GM12878 (cell line): Measurements from ENCODE around the gene BCKDK. TPM values are rescaled to one million over a fixed set of nuclear protein-coding genes. Genes with fewer than 3 reads are reported as not detected.
"Not testable (repeated sequence)": the region's sequence is repeated elsewhere in the genome, so short reads cannot be mapped to it uniquely, and the experiment has no call there.

Experiments
- ATAC-seq: fragments of 200-7000 bp; cut with Tn5 transposase; 3 replicates; pipeline ENCODE4 v1.9.1; 2020; ENCODE audit warnings: mild to moderate bottlenecking, moderate library complexity
- BruUV-seq: library from RNA; stranded (reverse); fragments of 400-500 nt; replicated peaks from 2 replicates; lab custom pipeline; 2021; lab: Mats Ljungman, UMichigan
- CTCF ChIA-PET: fragments of 300-600 bp; sonication (Branson Sonifier 250); formaldehyde crosslinking; extraction: SDS; loops from one replicate; lab custom pipeline; 2021; ENCODE audit warnings: inconsistent platforms; lab: Yijun Ruan, JAX
- POLR2A ChIA-PET: fragments of 350-600 bp; formaldehyde crosslinking; extraction: SDS; loops from one replicate; lab custom pipeline; 2021; ENCODE audit warnings: inconsistent platforms; lab: Charles Lee
- RAD21 ChIA-PET: fragments of 300-600 bp; sonication (Branson Sonifier 250); formaldehyde crosslinking; loops from one replicate; lab custom pipeline; 2023; ENCODE audit warnings: antibody characterized with exemption; ENCODE audit not compliant: unreplicated experiment; lab: Charles Lee
- SMC1A ChIA-PET: fragments of 300-600 bp; sonication (Branson Sonifier 250); formaldehyde crosslinking; loops from one replicate; lab custom pipeline; 2023; ENCODE audit not compliant: unreplicated experiment, uncharacterized antibody; lab: Charles Lee
- DNase-seq: peaks from one replicate; pipeline ENCODE4 v3.0.0-alpha.2; 2011; ENCODE audit warnings: low read depth, low spot score
- FAIRE-seq: peaks from 3 replicates; lab custom pipeline; 2011; peaks lifted over from hg19 to GRCh38; lab: Jason Lieb, UNC
- H2AFZ ChIP-seq: 2 replicates; pipeline ENCODE4 v1.6.0; 2011; ENCODE audit warnings: low read depth, low read length, control low read depth; ENCODE audit not compliant: control insufficient read depth
- H3K27ac ChIP-seq: 2 replicates; pipeline ENCODE4 v1.5.1; 2011; ENCODE audit warnings: control low read depth; ENCODE audit not compliant: control insufficient read depth, insufficient read depth
- H3K27me3 ChIP-seq, 2 experiments: replicated peaks in 1 of 2; 2 replicates each; pipeline versions ENCODE4 v1.6.0 to v1.6.1; 2011; ENCODE audit warnings: low read length in 1 of 2; ENCODE audit not compliant: control insufficient read depth in 2 of 2, insufficient read depth in 2 of 2
- H3K36me3 ChIP-seq, 2 experiments: 2 replicates each; pipeline ENCODE4 v1.5.1; 2011; ENCODE audit warnings: low read length in 1 of 2; ENCODE audit not compliant: control insufficient read depth in 2 of 2, insufficient read depth in 2 of 2
- H3K4me1 ChIP-seq: 2 replicates; pipeline ENCODE4 v1.6.1; 2011; ENCODE audit warnings: mild to moderate bottlenecking, low read length, moderate library complexity, mixed read lengths; ENCODE audit not compliant: control insufficient read depth, insufficient read depth
- H3K4me2 ChIP-seq: 2 replicates; pipeline ENCODE4 v1.6.0; 2011; ENCODE audit warnings: control low read depth; ENCODE audit not compliant: control insufficient read depth, insufficient read depth
- H3K4me3 ChIP-seq: fragments of 200-600 bp; sonication (generic); 2 replicates; pipeline ENCODE4 v1.5.1; 2016
- H3K79me2 ChIP-seq: 2 replicates; pipeline ENCODE4 v1.6.0; 2011; ENCODE audit warnings: low read length; ENCODE audit not compliant: control insufficient read depth, insufficient read depth
- H3K9ac ChIP-seq: 2 replicates; pipeline ENCODE4 v1.8.0; 2011; ENCODE audit warnings: low read length, control low read depth, mixed read lengths; ENCODE audit not compliant: control insufficient read depth, insufficient read depth
- H3K9me3 ChIP-seq: replicated peaks from 3 replicates; pipeline ENCODE4 v1.5.1; 2011; ENCODE audit warnings: mild to moderate bottlenecking, low read length; ENCODE audit not compliant: control insufficient read depth, insufficient read depth
- H4K20me1 ChIP-seq: 2 replicates; pipeline ENCODE4 v1.6.0; 2011; ENCODE audit not compliant: control insufficient read depth, insufficient read depth
- BACH1 ChIP-seq: fragments of 450-650 bp; IDR thresholded peaks from 2 replicates; pipeline ENCODE4 v1.6.1; 2017; ENCODE audit warnings: mild to moderate bottlenecking, borderline replicate concordance
- POU2F2 ChIP-seq: IDR thresholded peaks from 3 replicates; pipeline ENCODE4 v1.6.1; 2011; ENCODE audit warnings: low read depth, mild to moderate bottlenecking, low read length, borderline replicate concordance
- SP1 ChIP-seq: IDR thresholded peaks from one replicate; pipeline ENCODE4 v1.6.1; 2011; ENCODE audit warnings: low read depth, low read length
- WGBS: methylation state at CpG from one replicate; pipeline ENCODE4 v1.1.6; 2016; ENCODE audit warnings: low lambda C conversion rate; ENCODE audit not compliant: insufficient replicate concordance, insufficient coverage; ENCODE audit errors: missing lambda C conversion rate; 5-methylcytosine and 5-hydroxymethylcytosine counted together
- in situ Hi-C: fragments of 300-500 bp; cut with MboI; formaldehyde crosslinking; loops from 9 replicates; pipeline ENCODE4 v1.14.3; 2018; ENCODE audit warnings: mixed read lengths
- intact Hi-C: fragments of 100-400 bp; cut with micrococcal nuclease; formaldehyde crosslinking; loops from one replicate; pipeline ENCODE4 v1.14.2; 2022; ENCODE audit not compliant: unreplicated experiment
- polyA plus RNA-seq, 11 experiments: library from polyadenylated mRNA; depleted of rRNA in 4 of 11; unstranded in 6 of 11; stranded (reverse) in 5 of 11; fragments of >200 nt; fragmentation: Nextera tagmentation in 4 of 11; fragmentation: Illumina TruSeq in 1 of 11; extraction: Ambion mirVana in 4 of 11; extraction: Trizol in 1 of 11; gene quantifications; 1 replicate in 1 of 11; 2 replicates in 10 of 11; pipeline versions ENCODE4 v1.2.1 to v1.2.3, GENCODE V29; 2011 to 2016; ENCODE audit warnings: inconsistent platforms in 2 of 11, missing spikeins in 2 of 11, low read depth in 1 of 11
- total RNA-seq, 4 experiments: library from RNA; depleted of rRNA in 3 of 4; stranded (reverse); fragments of >200 nt in 3 of 4; fragmentation: Illumina TruSeq in 1 of 4; extraction: Trizol in 1 of 4; gene quantifications; 2 replicates each; pipeline versions ENCODE4 v1.2.1 to v1.2.3, GENCODE V29; 2013 to 2021

BCKDK gene
- total and polyA plus RNA-seq, 10 of the 15 experiments (the other 5 are each of a cell fraction or from before 2014, with no cell fraction given) = 0.68 to 56.6 (median 32.8) TPM

GRCh38 chr16:31141071-31141469 lies 32.9 kb downstream of the BCKDK start:
- not testable (repeated sequence) for ATAC-seq, H3K27me3 ChIP-seq, H3K36me3 ChIP-seq, DNase-seq, H3K9me3 ChIP-seq, H3K4me3 ChIP-seq, H3K4me1 ChIP-seq, H3K9ac ChIP-seq, FAIRE-seq, H3K4me2 ChIP-seq, H2AFZ ChIP-seq, H3K79me2 ChIP-seq, H4K20me1 ChIP-seq, BruUV-seq, H3K27ac ChIP-seq
- ChIA-PET POLR2A (interaction anchor here (1.6 to 2.0 kb wide), 2 partner anchors 33 to 68 kb away, joined by 13 to 16 read pairs; partner anchors contain the start of genes BCKDK, ZNF646 and ZNF668), RAD21 (interaction anchor here (1.1 to 1.9 kb wide), 3 partner anchors 68 to 203 kb away, joined by 4 to 25 read pairs (median 6); partner anchors contain the start of gene HSD3B7), CTCF (interaction anchor here (0.6 to 2.9 kb wide), 6 partner anchors 16 to 320 kb away, joined by 3 to 19 read pairs (median 6); partner anchors contain the start of gene BCKDK), SMC1A (interaction anchor here (1.4 kb wide), 1 partner anchor 317 kb away, joined by 4 read pairs; the partner anchor contains the start of gene ARMC5)
- WGBS = 83% methylated on average over 9 of the region's 9 CpGs
- intact Hi-C loops = loop anchor here (5.0 kb wide), 3 partner anchors 34 to 144 kb away; partner anchors contain the start of genes BCKDK, ZNF646 and ZNF668
- in situ Hi-C loops = loop anchor here (10.0 kb wide), 1 partner anchor 734 kb away; the partner anchor contains the start of gene ZNF267

GRCh38 chr16:31141489-31142108 lies 33.4 kb downstream of the BCKDK start:
- CTCF ChIA-PET = interaction anchor here (0.6 to 3.1 kb wide), 51 partner anchors 10 to 736 kb away, joined by 3 to 23 read pairs (median 4); partner anchors contain the start of genes BCKDK, FUS, HSD3B7 and KAT8
- in situ Hi-C loops = loop anchor here (10.0 kb wide), 1 partner anchor 733 kb away; the partner anchor contains the start of gene ZNF267
- Histone ChIP-seq H3K4me1 (peaks cover 9% of the 10 kb centered on the region), H3K27ac (peak overlapping the region; percentile 55), H3K9ac (no peak overlapping the region), H3K4me2 (peak overlapping the region; percentile 85), H3K27me3 (no peaks in the 10 kb centered on the region), H3K36me3 (no peaks in the 10 kb centered on the region), H3K9me3 (no peaks in the 10 kb centered on the region), H2AFZ (peak overlapping the region; percentile 74), H3K79me2 (no peaks in the 10 kb centered on the region), H4K20me1 (peaks cover 3% of the 10 kb centered on the region; the same call in 1 of the 2 replicates), H3K4me3 (peak overlapping the region; percentile 63; the same call in 1 of the 2 replicates)
- no peak for ATAC-seq
- POLR2A ChIA-PET = interaction anchor here (0.5 to 2.1 kb wide), 21 partner anchors 15 to 777 kb away, joined by 3 to 24 read pairs (median 4); partner anchors contain the start of genes BCKDK, FUS, KAT8 and PYCARD
- 58% methylated on average over 10 of the region's 10 CpGs for WGBS
- no peak for FAIRE-seq
- intact Hi-C loops = loop anchor here (1.0 to 5.0 kb wide), 5 partner anchors 34 to 189 kb away; partner anchors contain the start of genes BCKDK, ZNF646 and ZNF668
- TF ChIP-seq BACH1 (no peak), SP1 (no peak), POU2F2 (0 out of 3 replicates have a peak, but pooled peaks have one; percentile 8)
- BruUV-seq = no TSS peak
- DNase-seq = no peak
- SMC1A ChIA-PET = interaction anchor here (0.8 to 1.7 kb wide), 22 partner anchors 9 to 732 kb away, joined by 3 to 12 read pairs (median 4); partner anchors contain the start of genes ARMC5, FUS, HSD3B7 and KAT8
- RAD21 ChIA-PET = interaction anchor here (0.6 to 3.3 kb wide), 42 partner anchors 10 to 736 kb away, joined by 3 to 48 read pairs (median 4); partner anchors contain the start of genes ARMC5, BCKDK, FUS and HSD3B7
